Measurements from ENCODE around the gene FOXP1.

The FOXP1 gene

GRCh38 chr3:71520161-71521020 lies 63.1 kb downstream of the FOXP1 start:
- Mint-ChIP-seq H3K9me3 (no peaks in the 10 kb centered on the region), H3K27ac (peak overlapping the region; percentile 6), H3K4me3 (no peak overlapping the region), H3K27me3 (no peaks in the 10 kb centered on the region), H3K36me3 (ENCODE audit: low read depth) (no peaks in the 10 kb centered on the region), H3K4me1 (ENCODE audit: low read depth) (peaks cover 10% of the 10 kb centered on the region)
- no peak for DNase-seq

DNA sequence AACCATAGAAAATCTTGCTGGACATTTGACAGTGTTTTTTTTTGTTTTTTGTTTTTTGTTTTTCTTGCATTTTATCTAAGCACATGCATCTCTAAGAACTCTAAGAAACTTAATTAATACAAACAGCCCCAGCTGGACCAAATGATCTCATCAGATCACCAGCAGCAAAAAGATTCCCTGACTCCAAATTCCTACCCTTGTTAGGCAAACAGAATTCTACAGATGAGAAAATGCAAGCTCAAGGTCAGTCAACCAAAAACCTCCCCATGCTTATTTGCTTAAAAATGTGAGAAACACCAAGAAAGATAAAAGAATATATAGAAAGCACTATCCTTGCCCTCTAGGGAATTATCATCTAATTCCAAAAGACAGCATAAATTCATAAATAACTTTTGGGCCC lies 65.4 kb downstream of the FOXP1 start:
- no peaks in the 10 kb centered on the region for H3K27me3 Mint-ChIP-seq
- peaks cover 10% of the 10 kb centered on the region for H3K4me1 Mint-ChIP-seq (ENCODE audit: low read depth)
- H3K9me3 Mint-ChIP-seq, result no peaks in the 10 kb centered on the region
- DNase-seq, result no peak
- H3K27ac Mint-ChIP-seq, result no peak overlapping the region
- no peaks in the 10 kb centered on the region for H3K36me3 Mint-ChIP-seq (ENCODE audit: low read depth)
- H3K4me3 Mint-ChIP-seq, result no peak overlapping the region

DNA sequence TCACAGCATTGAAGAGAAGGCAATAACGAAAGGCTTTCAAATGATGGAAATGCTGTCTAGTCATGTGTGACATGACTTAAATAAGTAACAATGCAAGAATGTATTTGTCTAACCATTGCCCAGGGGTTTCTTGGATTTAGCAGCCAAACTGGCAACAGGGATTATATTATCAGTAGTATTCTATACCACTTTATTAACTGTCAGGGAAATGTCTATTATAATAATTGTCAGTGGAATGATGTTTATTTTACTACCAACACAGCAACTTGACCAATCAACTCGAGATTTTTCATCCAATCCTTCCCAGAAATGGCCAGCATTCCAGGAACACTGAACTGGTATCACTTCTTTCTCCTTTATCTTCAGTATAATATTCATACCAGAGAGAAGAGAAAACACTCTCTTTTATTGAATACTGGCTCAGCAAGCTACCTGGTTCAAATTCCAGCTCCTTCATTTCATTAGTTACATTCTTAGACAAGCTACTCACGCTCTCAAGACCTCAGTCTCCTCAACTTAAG lies 66.2 kb downstream of the FOXP1 start:
- no peak overlapping the region for H3K27ac Mint-ChIP-seq

GRCh38 chr3:71515636-71516365 lies 67.7 kb downstream of the FOXP1 start:
- Mint-ChIP-seq H3K4me3 (no peak overlapping the region), H3K4me1 (ENCODE audit: low read depth) (peaks cover 7% of the 10 kb centered on the region), H3K9me3 (no peaks in the 10 kb centered on the region), H3K36me3 (ENCODE audit: low read depth) (no peaks in the 10 kb centered on the region), H3K27me3 (no peaks in the 10 kb centered on the region), H3K27ac (no peak overlapping the region)
- no peak for DNase-seq

More for the DNA sequence above, 66.2 kb downstream of the FOXP1 start:
- H3K4me3 Mint-ChIP-seq, result no peak overlapping the region
- peaks cover 10% of the 10 kb centered on the region for H3K4me1 Mint-ChIP-seq (ENCODE audit: low read depth)
- H3K9me3 Mint-ChIP-seq, result no peaks in the 10 kb centered on the region
- no peaks in the 10 kb centered on the region for H3K27me3 Mint-ChIP-seq
- H3K36me3 Mint-ChIP-seq (ENCODE audit: low read depth), result no peaks in the 10 kb centered on the region
- DNase-seq, result no peak

DNA sequence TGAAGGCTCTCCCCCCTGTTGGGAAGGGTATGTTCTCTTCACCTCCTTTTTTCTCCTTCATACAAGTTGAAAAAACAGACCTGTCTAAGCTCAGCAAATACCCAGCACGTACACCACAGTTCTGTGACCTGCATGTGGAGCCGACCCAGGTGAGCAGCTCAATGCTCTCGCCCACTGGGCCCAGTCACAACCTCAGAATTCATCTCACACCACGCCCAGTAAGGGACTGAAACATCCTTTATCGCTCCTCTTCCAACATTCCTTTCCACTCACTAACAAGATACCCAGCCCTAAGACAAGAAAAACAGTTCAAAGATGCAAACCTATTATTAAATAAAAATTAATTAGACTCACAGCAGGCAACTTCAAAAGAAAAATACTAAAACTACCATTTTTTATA lies 68.9 kb downstream of the FOXP1 start:
- DNase-seq, result no peak

GRCh38 chr3:71513515-71513914 lies 70.0 kb downstream of the FOXP1 start:
- H3K27ac Mint-ChIP-seq, result no peak overlapping the region
- peaks cover 11% of the 10 kb centered on the region for H3K4me1 Mint-ChIP-seq (ENCODE audit: low read depth)
- H3K4me3 Mint-ChIP-seq, result no peak overlapping the region
- H3K9me3 Mint-ChIP-seq, result no peaks in the 10 kb centered on the region
- no peaks in the 10 kb centered on the region for H3K27me3 Mint-ChIP-seq
- no peaks in the 10 kb centered on the region for H3K36me3 Mint-ChIP-seq (ENCODE audit: low read depth)
- no peak for DNase-seq

More for the DNA sequence above, 68.9 kb downstream of the FOXP1 start:
- H3K9me3 Mint-ChIP-seq, result no peaks in the 10 kb centered on the region
- peaks cover under 1% of the 10 kb centered on the region for H3K4me1 Mint-ChIP-seq (ENCODE audit: low read depth)
- H3K4me3 Mint-ChIP-seq, result no peak overlapping the region
- H3K27me3 Mint-ChIP-seq, result no peaks in the 10 kb centered on the region
- H3K27ac Mint-ChIP-seq, result no peak overlapping the region
- no peaks in the 10 kb centered on the region for H3K36me3 Mint-ChIP-seq (ENCODE audit: low read depth)

- no peak for DNase-seq
- no peak overlapping the region for H3K27ac Mint-ChIP-seq
- peaks cover 11% of the 10 kb centered on the region for H3K4me1 Mint-ChIP-seq (ENCODE audit: low read depth)
- no peak overlapping the region for H3K4me3 Mint-ChIP-seq
- H3K36me3 Mint-ChIP-seq (ENCODE audit: low read depth), result no peaks in the 10 kb centered on the region
- H3K9me3 Mint-ChIP-seq, result no peaks in the 10 kb centered on the region
- H3K27me3 Mint-ChIP-seq, result no peaks in the 10 kb centered on the region
Measured at GRCh38 chr3:71513081-71513480, 70.4 kb downstream of the FOXP1 start.

- H3K9me3 Mint-ChIP-seq, result no peaks in the 10 kb centered on the region
- H3K4me1 Mint-ChIP-seq (ENCODE audit: low read depth), result peaks cover 13% of the 10 kb centered on the region
- no peaks in the 10 kb centered on the region for H3K36me3 Mint-ChIP-seq (ENCODE audit: low read depth)
- no peak overlapping the region for H3K4me3 Mint-ChIP-seq
- no peaks in the 10 kb centered on the region for H3K27me3 Mint-ChIP-seq
- no peak for DNase-seq
- no peak overlapping the region for H3K27ac Mint-ChIP-seq
Measured at GRCh38 chr3:71512544-71512943, 71.0 kb downstream of the FOXP1 start.

GRCh38 chr3:71512000-71512399 lies 71.5 kb downstream of the FOXP1 start:
- DNase-seq, result no peak
- H3K27ac Mint-ChIP-seq, result no peak overlapping the region
- H3K4me3 Mint-ChIP-seq, result no peak overlapping the region
- no peaks in the 10 kb centered on the region for H3K27me3 Mint-ChIP-seq
- no peaks in the 10 kb centered on the region for H3K9me3 Mint-ChIP-seq
- H3K4me1 Mint-ChIP-seq (ENCODE audit: low read depth), result peaks cover 13% of the 10 kb centered on the region
- no peaks in the 10 kb centered on the region for H3K36me3 Mint-ChIP-seq (ENCODE audit: low read depth)

GRCh38 chr3:71511446-71511845 lies 72.1 kb downstream of the FOXP1 start:
- Mint-ChIP-seq H3K4me3 (no peak overlapping the region), H3K36me3 (ENCODE audit: low read depth) (no peaks in the 10 kb centered on the region)

DNA sequence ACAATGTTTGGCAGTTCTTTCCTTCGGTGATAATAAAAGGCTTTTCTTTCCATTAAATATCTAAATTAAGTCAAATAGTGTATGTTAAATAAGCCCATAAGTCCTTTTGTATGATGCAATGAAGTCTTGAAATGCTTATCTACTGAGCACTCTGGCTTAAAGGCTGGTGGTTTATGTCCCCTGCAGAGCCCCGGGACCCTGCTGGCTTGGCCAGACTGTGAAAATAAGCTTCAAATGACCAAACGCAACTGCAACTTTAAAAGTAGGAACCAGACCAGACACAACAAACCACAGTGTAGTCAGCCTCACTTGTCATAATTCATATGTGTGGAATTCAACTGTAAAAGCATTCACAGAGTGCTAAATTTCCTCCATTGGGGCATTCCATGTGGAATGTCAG lies 72.5 kb downstream of the FOXP1 start:
- H3K36me3 Mint-ChIP-seq (ENCODE audit: low read depth), result no peaks in the 10 kb centered on the region
- no peak overlapping the region for H3K4me3 Mint-ChIP-seq
- H3K27ac Mint-ChIP-seq, result no peak overlapping the region

More at GRCh38 chr3:71511446-71511845, 72.1 kb downstream of the FOXP1 start:
- DNase-seq, result no peak
- no peaks in the 10 kb centered on the region for H3K27me3 Mint-ChIP-seq
- H3K9me3 Mint-ChIP-seq, result no peaks in the 10 kb centered on the region
- no peak overlapping the region for H3K27ac Mint-ChIP-seq
- peaks cover 13% of the 10 kb centered on the region for H3K4me1 Mint-ChIP-seq (ENCODE audit: low read depth)

DNA sequence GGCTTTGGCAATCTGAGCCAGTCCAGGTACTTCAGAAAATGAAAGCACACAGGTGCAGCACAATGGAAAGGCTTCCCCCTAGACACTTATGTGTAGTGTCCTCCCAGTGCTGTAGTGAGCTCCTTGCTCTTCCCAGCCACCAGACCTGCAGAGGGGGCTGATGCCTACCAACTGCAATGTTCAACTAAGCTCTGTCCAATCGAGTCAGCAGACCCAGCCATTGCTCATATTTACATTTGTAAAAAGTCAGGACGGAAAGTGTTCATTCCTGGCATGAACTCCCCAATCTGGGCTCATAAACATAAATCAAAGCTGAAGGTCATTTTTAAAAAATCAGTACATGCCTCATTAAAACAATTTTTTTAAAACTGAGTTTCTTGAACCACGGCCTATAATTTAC lies 73.0 kb downstream of the FOXP1 start:
- H3K4me1 Mint-ChIP-seq (ENCODE audit: low read depth), result peaks cover 16% of the 10 kb centered on the region
- DNase-seq, result no peak
- H3K4me3 Mint-ChIP-seq, result no peak overlapping the region
- peak overlapping the region; percentile 24 for H3K27ac Mint-ChIP-seq
- H3K9me3 Mint-ChIP-seq, result no peaks in the 10 kb centered on the region
- no peaks in the 10 kb centered on the region for H3K36me3 Mint-ChIP-seq (ENCODE audit: low read depth)
- no peaks in the 10 kb centered on the region for H3K27me3 Mint-ChIP-seq

More for the DNA sequence above, 72.5 kb downstream of the FOXP1 start:
- no peak for DNase-seq
- Mint-ChIP-seq H3K9me3 (no peaks in the 10 kb centered on the region), H3K27me3 (no peaks in the 10 kb centered on the region), H3K4me1 (ENCODE audit: low read depth) (peaks cover 13% of the 10 kb centered on the region)

GRCh38 chr3:71509066-71509465 lies 74.5 kb downstream of the FOXP1 start:
- Mint-ChIP-seq H3K27me3 (no peaks in the 10 kb centered on the region), H3K36me3 (ENCODE audit: low read depth) (no peaks in the 10 kb centered on the region), H3K9me3 (no peaks in the 10 kb centered on the region), H3K4me3 (no peak overlapping the region), H3K4me1 (ENCODE audit: low read depth) (peaks cover 27% of the 10 kb centered on the region), H3K27ac (no peak overlapping the region)
- no peak for DNase-seq

GRCh38 chr3:71505767-71506350 lies 77.7 kb downstream of the FOXP1 start:
- Mint-ChIP-seq H3K27ac (no peak overlapping the region), H3K4me3 (no peak overlapping the region), H3K4me1 (ENCODE audit: low read depth) (peaks cover 54% of the 10 kb centered on the region)

More at GRCh38 chr3:71505767-71506350, 77.7 kb downstream of the FOXP1 start:
- no peaks in the 10 kb centered on the region for H3K9me3 Mint-ChIP-seq
- DNase-seq, result no peak
- no peaks in the 10 kb centered on the region for H3K27me3 Mint-ChIP-seq
- peaks cover 8% of the 10 kb centered on the region for H3K36me3 Mint-ChIP-seq (ENCODE audit: low read depth)
